SHP77 (cell line): ENCODE results near the gene NTN5.
"Not testable (repeated sequence)": the region's sequence is repeated elsewhere in the genome, so short reads cannot be mapped to it uniquely, and the experiment has no call there.

Source experiments
- DNase-seq, 2 experiments: peaks; one replicate each; lab custom pipeline; 2025; lab: John Stamatoyannopoulos, UW

NTN5 gene

GRCh38 chr19:48669903-48670668, 2.7 kb downstream of the NTN5 start:
- no peak for DNase-seq

GRCh38 chr19:48668761-48669160, 4.1 kb downstream of the NTN5 start:
- DNase-seq = no peak

GRCh38 chr19:48668332-48668731, 4.5 kb downstream of the NTN5 start:
- DNase-seq = no peak

DNA sequence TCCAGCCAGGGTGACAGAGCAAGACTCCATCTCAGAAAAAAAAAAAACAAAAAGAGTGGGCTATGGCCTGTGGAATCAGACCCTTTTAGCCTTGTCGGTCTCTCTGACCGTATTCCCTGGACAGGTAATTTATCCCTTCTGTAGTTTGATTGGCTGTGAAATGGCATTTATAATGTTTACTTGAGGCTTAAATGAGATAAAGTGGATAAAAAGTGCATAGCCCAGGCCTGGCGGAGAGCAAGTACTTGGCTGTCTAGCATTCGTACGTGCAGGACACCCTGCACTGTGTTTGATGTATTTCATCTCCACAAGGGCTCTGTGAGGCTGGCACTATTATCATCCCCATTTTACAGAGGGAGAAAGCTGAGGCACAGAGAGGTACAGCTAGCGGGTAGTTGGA, 7.0 kb downstream of the NTN5 start:
- no peak for DNase-seq

GRCh38 chr19:48664476-48664875, 8.3 kb downstream of the NTN5 start:
- DNase-seq = no peak

DNA sequence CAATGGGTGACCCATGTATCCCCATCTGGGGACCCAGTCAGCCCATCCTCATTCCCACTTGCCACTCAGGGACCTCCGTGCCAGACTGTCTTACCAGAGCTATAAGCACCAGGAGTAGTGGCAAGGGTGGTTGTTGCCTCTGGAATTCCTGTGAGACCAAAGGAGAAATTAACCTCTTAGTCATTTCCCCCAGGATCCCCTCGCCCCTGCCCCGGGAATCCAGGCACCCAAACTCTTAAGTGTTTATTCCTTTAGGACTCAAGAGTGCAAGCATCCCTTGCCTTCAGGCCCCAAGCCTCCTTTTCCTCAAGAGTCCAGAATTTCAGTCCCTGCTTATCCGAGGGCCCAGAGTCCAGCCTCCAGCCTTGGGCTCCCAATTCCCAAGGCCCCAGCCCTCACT, 9.2 kb downstream of the NTN5 start:
- no peak for DNase-seq

DNA sequence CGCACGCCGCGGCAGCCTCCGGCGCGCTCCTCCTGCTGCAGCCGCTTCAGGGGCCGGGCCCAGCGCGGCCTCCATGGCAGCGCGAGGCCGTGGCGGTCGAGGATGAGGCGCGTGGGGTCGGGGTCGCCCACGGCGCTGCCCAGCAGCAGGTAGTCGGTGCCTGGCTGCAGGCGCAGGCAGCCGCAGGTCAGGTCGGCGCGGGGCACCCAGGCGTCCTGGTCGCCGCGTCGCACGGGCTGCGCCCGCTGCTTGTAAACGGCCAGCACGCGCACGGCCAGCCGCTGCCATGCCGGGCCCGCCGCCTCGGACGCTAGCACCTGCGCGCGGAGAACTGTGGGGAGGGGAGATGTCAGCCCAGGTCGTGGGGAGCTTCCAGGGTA, 11.1 kb downstream of the NTN5 start:
- DNase-seq = no peak

- peak; percentile 92 to 93 for DNase-seq
Measured at GRCh38 chr19:48660852-48661710, 11.7 kb downstream of the NTN5 start.

DNA sequence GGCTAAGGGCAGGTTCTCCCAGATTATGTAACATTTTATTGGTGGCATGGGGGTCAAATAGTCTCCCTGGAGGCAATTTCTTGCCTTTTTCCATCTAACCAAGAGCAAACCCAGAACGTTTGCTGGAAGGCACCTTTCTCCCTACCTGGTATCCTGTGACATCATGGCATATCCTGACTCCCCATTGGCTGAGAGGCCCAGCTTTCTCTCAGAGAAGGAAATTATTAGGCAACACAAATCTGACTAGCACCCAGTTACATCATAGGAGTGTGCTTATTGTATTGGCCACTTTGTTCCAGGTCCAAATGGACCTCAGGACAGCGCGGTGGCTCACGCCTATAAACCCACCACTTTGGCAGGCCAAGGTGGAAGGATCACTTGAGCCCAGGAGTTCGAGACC, 13.0 kb downstream of the NTN5 start:
- no peak for DNase-seq

DNA sequence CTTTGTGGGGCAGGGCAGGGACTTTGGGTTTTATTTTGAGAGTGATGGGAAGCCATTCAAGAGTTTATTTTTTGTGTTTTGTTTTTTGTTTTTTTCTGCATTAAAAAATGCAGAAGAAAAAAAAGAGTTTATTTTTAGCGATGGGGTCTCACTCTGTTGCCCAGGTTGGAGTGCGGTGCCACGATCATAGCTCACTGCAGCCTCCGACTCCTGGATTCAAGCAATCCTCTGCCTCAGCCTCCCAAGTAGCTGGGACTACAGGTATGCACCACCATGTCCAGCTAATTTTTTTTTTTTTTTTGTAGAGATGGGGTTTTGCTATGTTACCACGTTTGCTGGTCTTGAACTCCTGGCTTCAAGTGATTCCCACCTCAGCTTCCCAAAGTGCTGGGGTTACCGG, 14.3 kb downstream of the NTN5 start:
- no peak for DNase-seq

DNA sequence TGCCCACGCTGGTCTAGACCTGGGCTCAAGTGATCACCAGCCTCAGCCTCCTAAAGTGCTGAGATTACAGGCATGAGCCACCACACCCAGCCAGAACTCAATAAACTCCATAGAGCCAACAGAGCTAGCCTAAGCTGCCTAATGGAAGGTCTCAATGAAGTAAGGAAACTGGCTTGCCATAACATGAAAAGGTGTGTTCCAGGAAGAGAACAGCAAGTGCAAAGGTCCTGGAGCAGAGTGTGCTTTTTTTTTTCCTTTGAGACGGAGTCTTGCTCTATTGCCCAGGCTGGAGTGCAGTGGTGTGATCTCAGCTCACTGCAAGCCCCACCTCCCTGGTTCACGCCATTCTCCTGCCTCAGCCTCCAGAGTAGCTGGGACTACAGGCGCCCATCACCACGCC, 15.0 kb downstream of the NTN5 start:
- not testable (repeated sequence) for DNase-seq

- peak in 1 of 2 experiments; percentile 19 for DNase-seq
Measured at GRCh38 chr19:48656840-48657474, 15.9 kb downstream of the NTN5 start.

DNA sequence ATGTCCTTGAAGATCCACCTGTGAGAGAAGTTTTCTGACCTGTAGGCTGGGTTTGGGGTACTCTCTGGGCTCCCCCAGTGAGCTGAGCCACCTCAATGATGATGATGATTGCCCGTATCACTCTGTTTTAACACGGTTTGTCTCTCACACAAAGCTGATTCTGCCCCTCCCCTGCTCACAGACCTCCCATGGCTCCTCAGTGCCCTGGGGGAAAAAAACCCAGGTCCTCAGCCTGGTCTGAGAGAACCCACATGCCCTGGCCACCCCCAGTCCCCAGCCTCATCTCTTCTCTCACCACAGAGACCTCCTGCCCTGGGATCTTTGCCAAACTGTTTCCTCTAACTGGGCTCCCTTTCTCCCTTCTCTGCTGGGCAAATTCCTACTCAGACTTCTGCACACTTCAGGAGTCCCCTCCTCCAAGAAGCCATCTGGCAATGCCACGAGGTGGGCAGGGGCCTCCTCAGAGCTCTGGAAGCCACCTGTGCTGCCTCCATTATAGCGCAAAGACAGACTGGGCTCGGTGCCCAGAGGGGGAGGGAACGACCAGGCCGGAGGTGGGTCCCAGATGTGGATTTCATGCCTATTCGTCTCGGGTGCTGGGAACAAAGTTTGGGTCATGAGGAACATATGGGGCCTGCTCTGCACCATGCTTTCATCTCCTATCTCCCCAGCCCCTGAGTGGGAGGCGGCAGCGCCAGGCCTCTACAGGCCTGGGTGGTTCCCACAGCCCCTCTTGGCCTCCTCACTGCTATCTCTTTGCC, 18.3 kb downstream of the NTN5 start:
- DNase-seq = no peak

GRCh38 chr19:48651683-48652048, 21.2 kb downstream of the NTN5 start:
- DNase-seq = no peak

GRCh38 chr19:48650974-48651682, 21.7 kb downstream of the NTN5 start:
- no peak for DNase-seq

DNA sequence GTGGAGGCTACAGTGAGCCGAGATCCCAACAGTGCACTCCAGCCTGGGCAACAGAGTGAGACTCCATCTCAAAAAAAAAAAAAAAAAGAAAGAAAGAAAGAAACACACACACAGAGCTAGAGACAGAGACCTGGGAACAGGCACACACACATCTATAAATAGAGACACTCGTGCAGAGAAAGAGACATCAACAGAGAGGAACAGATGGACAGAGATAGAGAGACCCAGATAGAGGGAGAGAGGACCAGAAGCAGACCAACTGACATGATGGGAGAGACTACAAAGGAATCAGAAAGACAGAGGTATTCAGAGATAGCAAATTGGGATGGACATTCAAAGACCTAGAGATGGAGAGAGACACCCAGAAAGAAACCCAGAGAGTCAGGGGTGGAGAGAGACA, 24.7 kb downstream of the NTN5 start:
- DNase-seq = no peak

DNA sequence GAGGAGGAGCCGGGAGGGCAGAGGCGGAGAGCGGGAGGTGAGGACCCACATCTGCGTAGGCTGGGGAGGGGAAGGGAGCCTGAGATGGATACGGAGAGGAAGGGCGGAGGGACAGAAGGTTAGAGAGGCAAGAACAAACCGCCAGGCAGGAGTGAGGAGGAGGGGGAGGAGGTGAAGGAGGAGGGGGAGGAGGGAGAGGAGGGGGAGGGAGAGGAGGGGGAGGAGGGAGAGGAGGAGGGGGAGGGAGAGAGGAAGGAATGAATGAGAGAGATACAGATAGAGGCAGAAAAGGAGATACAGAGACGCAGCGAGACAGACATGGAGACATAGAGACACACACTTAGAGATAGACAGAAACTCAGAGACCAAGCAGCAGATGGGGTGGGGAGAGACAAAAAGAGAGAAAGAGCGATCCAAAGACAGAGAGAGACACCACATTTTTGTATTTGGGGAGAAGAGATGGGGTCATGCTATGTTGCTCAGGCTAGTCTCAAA, 26.0 kb downstream of the NTN5 start:
- peak in 1 of 2 experiments; percentile 89 for DNase-seq

- peak; percentile 81 to 88 for DNase-seq
Measured at GRCh38 chr19:48646001-48646721, 26.7 kb downstream of the NTN5 start, which contains the start of gene CA11. CA11 (minus strand) TSS chr19:48646187; CDS start chr19:48645632, 555 bp downstream.

DNA sequence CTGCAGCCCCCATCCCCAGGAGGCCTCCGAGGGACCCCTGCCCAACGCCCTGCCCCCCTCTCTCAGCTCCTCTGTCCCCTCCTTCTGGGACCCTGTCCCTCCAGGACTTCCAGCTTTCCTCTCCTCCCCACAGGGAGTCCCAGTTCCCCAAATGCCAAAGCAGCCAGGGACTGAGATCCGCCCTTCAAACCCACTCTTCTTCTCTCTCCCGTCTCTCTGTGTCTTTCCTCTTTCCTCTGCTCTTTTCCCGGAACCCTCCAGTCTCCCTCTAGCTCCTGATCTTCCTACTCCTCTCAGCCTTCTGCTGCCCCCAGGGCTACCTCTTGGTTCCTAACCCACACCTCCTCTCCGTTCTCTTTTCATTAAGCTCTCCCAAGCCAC, 27.2 kb downstream of the NTN5 start:
- no peak for DNase-seq

- peak; percentile 75 to 78 for DNase-seq
Measured at GRCh38 chr19:48644839-48645619, 27.8 kb downstream of the NTN5 start.
